ENCODE data around the gene CLCA2.

DNA sequence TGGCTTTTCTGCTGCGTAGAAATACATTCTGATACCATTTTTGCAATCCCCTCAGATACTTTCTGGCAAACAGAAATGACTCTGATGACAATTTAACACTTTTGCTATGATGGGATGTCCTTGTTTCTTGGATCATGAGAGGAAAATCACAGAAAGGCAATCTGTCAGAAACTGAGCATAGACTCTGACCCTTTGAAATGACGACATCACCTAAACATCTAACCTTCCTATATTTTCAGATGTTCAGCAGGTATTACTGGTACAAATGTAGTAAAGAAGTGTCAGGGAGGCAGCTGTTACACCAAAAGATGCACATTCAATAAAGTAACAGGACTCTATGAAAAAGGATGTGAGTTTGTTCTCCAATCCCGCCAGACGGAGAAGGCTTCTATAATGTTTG, 58.0 kb downstream of the CLCA2 start:
- no peak for TF ChIP-seq POLR2A (IDR thresholded peaks at IDR 0.05)
- TF ChIP-seq, protein P1, sequence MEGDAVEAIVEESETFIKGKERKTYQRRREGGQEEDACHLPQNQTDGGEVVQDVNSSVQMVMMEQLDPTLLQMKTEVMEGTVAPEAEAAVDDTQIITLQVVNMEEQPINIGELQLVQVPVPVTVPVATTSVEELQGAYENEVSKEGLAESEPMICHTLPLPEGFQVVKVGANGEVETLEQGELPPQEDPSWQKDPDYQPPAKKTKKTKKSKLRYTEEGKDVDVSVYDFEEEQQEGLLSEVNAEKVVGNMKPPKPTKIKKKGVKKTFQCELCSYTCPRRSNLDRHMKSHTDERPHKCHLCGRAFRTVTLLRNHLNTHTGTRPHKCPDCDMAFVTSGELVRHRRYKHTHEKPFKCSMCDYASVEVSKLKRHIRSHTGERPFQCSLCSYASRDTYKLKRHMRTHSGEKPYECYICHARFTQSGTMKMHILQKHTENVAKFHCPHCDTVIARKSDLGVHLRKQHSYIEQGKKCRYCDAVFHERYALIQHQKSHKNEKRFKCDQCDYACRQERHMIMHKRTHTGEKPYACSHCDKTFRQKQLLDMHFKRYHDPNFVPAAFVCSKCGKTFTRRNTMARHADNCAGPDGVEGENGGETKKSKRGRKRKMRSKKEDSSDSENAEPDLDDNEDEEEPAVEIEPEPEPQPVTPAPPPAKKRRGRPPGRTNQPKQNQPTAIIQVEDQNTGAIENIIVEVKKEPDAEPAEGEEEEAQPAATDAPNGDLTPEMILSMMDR (IDR thresholded peaks at IDR 0.05): no peak
